HG02588 (cell line): Measurements from ENCODE around the gene TYW1.
"Not testable (repeated sequence)": the region's sequence is repeated elsewhere in the genome, so short reads cannot be mapped to it uniquely, and the experiment has no call there.

Experiments
- ATAC-seq: cut with Tn5 transposase; IDR thresholded peaks from one replicate; pipeline ENCODE4 v1.9.1; 2021; ENCODE audit warnings: mild to moderate bottlenecking, moderate library complexity; ENCODE audit not compliant: unreplicated experiment

The TYW1 gene

GRCh38 chr7:66996444-66997191 is at the start of gene TYW1:
TYW1 (plus strand) TSS chr7:66996833; CDS start chr7:66996979, 146 bp downstream.
- peak; percentile 86 for ATAC-seq

- ATAC-seq, result no peak
Observed at GRCh38 chr7:66948480-66949109, 48.0 kb upstream of the TYW1 start.

GRCh38 chr7:66950311-66950710 is 46.3 kb upstream of the TYW1 start:
- ATAC-seq, result no peak

GRCh38 chr7:66950763-66951162 is 45.9 kb upstream of the TYW1 start:
- no peak for ATAC-seq

- no peak for ATAC-seq
Observed at GRCh38 chr7:66952343-66953043, 44.1 kb upstream of the TYW1 start.

- ATAC-seq, result no peak
Observed at GRCh38 chr7:66953044-66953427, 43.6 kb upstream of the TYW1 start.

GRCh38 chr7:66957595-66958290 is 38.9 kb upstream of the TYW1 start:
- ATAC-seq, result no peak

GRCh38 chr7:66958538-66959350 is 37.9 kb upstream of the TYW1 start:
- ATAC-seq, result no peak

- no peak for ATAC-seq
Observed at GRCh38 chr7:66960192-66960591, 36.4 kb upstream of the TYW1 start.

GRCh38 chr7:66961096-66961495 is 35.5 kb upstream of the TYW1 start:
- no peak for ATAC-seq

GRCh38 chr7:66964411-66964810 is 32.2 kb upstream of the TYW1 start:
- ATAC-seq, result no peak

- no peak for ATAC-seq
Observed at GRCh38 chr7:66967029-66967428, 29.6 kb upstream of the TYW1 start.

GRCh38 chr7:66969001-66969400 is 27.6 kb upstream of the TYW1 start:
- not testable (repeated sequence) for ATAC-seq

- no peak for ATAC-seq
Observed at GRCh38 chr7:66970310-66970709, 26.3 kb upstream of the TYW1 start.

GRCh38 chr7:66974986-66975590 is 21.5 kb upstream of the TYW1 start:
- ATAC-seq, result no peak

- not testable (repeated sequence) for ATAC-seq
Observed at GRCh38 chr7:66978312-66978711, 18.3 kb upstream of the TYW1 start.

GRCh38 chr7:66979013-66979412 is 17.6 kb upstream of the TYW1 start:
- ATAC-seq, result not testable (repeated sequence)

- not testable (repeated sequence) for ATAC-seq
Observed at GRCh38 chr7:66980336-66980735, 16.3 kb upstream of the TYW1 start.

GRCh38 chr7:66989552-66989951 is 7.1 kb upstream of the TYW1 start:
- not testable (repeated sequence) for ATAC-seq

GRCh38 chr7:66994051-66994450 is 2.6 kb upstream of the TYW1 start:
- not testable (repeated sequence) for ATAC-seq
